Femur (tissue), 1 donor: Measurements from ENCODE around the gene LEUTX.

Experiments used
- DNase-seq: peaks from one replicate; pipeline ENCODE4 v3.0.0-alpha.2; 2017

LEUTX gene

DNA sequence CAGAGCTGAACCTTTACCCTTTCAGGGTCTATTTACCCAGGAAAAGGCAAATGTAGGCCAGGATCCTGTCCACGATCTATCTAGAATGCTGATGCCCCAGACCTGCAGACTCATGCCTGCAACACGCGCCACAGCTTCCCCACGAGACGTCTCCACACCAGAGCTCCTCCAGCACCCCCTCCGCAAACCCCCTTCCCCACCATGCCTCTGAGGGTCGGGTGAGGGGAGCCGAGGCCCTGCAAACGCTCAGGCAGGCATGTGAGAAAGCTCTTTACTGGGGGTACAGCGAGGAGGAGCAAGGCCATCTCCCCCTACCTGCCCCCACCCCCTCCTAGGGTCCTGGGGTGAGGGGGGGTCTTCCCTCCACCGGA is 46.4 kb downstream of the LEUTX start:
- no peak for DNase-seq

GRCh38 chr19:39825531-39826076 is 47.0 kb downstream of the LEUTX start:
- peak; percentile 35 for DNase-seq

- DNase-seq: no peak
Observed at GRCh38 chr19:39826311-39826945, 47.8 kb downstream of the LEUTX start.

GRCh38 chr19:39827216-39827615 is 48.6 kb downstream of the LEUTX start:
- no peak for DNase-seq

DNA sequence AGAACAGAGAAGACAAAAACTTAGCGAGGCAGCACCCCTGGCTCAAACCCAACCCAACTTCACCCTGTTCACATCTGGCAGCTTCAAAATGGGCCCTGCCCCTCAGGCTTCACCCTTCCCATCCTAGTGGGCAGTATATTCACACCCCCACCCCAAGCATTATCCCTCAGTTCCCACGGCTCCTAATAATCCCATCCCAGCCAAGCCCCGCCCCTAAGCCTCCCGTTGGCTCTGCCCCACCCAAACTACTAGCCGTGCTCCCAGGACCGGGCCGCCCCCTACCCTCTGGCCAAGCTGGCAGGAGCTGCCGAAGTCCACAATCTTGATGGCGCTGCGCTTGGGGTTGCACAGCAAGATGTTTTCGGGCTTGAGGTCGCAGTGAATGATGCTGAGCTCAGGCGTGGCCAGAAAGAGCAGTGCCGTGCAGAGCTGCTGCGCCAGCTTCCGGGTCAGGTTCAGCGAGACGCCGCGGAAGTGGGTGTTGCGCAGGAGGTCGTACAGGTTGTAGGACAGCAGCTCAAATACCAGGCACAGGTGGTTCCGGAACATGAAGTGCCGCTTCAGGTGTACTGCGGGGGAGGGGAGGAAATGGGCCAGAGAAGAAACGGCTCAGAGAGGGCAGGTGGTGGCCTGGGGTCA is 49.5 kb downstream of the LEUTX start:
- no peak for DNase-seq

- no peak for DNase-seq
Observed at GRCh38 chr19:39828654-39829032, 50.0 kb downstream of the LEUTX start.

DNA sequence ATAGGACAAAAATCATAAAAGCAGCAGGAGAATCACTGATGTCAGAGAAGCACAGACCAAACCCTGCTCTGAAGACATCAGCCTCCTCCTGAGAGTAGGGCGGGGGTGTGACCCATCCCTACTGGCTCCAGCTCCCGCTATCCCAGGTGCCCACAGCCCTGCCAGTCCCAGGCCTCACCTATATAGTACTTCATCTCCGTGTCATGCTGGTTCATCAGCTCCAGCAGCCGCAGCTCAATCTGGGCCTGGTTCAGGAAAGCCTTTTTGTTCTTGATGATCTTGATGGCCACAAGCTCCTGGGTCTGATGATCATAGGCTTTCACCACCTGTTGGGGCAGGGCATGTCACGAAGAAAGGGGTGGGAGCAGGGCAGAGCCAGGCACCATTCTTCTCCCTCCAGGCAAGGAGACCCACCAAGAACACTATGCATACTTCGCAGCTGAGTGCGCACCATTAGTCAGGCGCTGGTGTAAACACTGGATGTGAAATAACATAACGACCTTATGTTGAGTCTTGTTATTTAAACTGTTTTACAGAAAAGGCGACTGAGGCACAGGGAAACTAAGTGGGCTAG is 51.1 kb downstream of the LEUTX start:
- DNase-seq: no peak

DNA sequence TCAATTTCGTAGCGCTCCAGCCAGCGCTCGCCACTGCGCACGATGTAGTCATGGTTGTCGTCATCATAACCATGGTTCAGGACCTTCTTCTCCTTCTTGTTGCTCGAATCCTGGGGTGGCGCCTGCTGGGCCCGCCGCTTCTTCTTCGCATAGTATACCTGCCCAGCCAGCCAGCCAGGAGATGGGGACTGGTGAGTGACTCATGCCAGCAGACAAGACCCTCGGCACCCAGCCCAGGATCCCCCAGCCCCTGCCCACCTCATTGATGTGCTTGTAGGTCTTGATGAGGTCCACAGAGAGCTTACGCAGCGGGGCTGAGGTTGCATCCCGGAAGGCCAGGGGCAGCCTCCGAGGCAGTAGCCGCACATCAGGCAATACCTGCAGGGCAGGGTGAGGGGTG is 51.8 kb downstream of the LEUTX start:
- DNase-seq: no peak

- DNase-seq: no peak
Observed at GRCh38 chr19:39830847-39831246, 52.2 kb downstream of the LEUTX start.

- DNase-seq: no peak
Observed at GRCh38 chr19:39831679-39832078, 53.0 kb downstream of the LEUTX start.

DNA sequence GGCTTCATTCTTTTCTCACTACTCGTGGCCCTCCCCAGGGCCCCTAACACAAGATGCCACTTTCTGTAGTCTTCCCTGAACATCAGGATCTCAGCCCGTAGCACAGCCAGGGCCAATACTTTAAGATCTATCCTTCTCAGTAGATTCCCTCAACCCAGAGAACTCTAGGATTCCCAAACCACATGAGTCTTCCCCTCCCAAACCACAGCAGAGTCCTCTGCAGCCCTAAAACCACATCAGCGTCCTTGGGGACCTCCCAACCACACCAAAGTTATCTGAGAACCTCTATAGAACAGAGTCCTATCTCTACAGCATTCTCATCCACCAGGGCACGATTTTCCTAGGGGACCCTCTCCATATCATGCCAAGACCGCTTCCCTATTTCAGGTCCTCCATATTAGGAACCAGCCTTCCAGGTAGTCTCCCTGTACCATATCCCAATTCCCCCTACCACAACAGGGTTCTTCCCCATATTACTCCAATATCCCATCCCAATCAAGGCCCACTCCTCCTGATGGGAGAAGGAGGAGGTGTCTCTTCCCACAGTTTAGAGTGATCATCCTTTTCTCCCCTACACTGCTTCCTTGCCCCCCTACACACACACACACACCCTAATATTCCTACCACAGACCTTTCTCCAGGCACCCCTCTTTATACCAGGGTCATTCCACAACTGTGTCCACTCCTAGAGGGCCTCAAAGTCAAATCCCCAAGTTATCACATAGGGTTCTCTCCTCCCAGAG is 53.9 kb downstream of the LEUTX start:
- DNase-seq: no peak

- DNase-seq: no peak
Observed at GRCh38 chr19:39833160-39833463, 54.5 kb downstream of the LEUTX start.

DNA sequence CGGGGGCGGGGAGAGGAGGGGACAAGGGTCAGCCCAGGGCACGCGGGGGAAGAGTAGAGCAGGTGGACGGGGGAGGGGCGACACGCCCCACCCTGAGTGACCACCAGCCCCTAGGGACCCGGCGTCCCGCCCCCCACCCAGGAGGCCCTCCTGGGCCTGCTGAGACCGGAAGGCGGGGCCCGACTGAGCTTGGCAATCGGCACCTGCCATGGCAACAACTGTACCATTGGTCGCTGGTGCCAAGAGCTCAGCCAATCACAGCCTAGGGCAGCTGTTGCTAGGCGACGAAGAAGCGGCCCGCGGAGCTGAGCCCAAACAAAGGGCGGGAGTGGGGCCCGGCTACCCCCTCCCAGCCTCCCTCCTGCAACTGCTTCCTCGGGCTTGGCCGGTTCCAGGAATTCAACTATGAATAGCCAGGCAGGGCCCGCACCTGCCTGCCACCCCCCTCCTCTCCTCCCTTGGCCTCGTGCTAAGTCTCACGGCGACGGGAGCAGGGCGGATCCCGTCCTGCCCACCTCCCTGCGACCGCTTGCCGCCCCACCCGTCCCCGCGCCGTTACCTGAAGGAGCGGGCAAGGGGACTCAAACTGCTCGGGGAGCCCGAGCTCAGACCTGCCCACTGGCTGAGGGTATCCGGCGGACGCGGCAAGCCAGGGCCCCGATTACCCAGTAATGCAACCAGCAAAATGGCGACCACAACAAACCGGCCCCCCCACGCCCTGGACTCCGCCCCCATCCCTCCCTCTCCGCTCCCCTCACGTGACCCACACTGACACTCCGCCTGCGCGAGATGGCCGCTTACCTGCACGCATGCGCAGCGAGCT is 55.0 kb downstream of the LEUTX start, which contains the start of gene DYRK1B:
TSS of gene DYRK1B (minus strand) at position 699 of the 823 bp plus-strand sequence. CDS start 2,295 bp downstream, outside the sequence.
- DNase-seq: peak; percentile 99

- DNase-seq: no peak
Observed at GRCh38 chr19:39834287-39834841, 55.7 kb downstream of the LEUTX start.
